GM21528 (cell line): ENCODE results near the gene WDR73.

Experiments
- ATAC-seq: cut with Tn5 transposase; IDR thresholded peaks from one replicate; pipeline ENCODE4 v1.9.1; 2021; ENCODE audit warnings: mild to moderate bottlenecking, moderate library complexity; ENCODE audit not compliant: unreplicated experiment, low FRiP score

The WDR73 gene

GRCh38 chr15:84591815-84592214, 62.3 kb downstream of the WDR73 start:
- ATAC-seq: no peak

GRCh38 chr15:84590406-84590805, 63.7 kb downstream of the WDR73 start:
- no peak for ATAC-seq
